Measurements from ENCODE around the gene ZBTB47. TPM values are rescaled to one million over a fixed set of nuclear protein-coding genes. Genes with fewer than 3 reads are reported as not detected.

Gene ZBTB47
- total and polyA plus RNA-seq, 2 donors (not counting 3 experiments of a cell fraction or from before 2014, with no cell fraction given): 10.6 to 14.5 TPM

- no peaks in the 10 kb centered on the region for H4K20me1 ChIP-seq (replicated peaks; ENCODE audit: control insufficient read depth, extremely low read depth, insufficient read depth, low read length)
- no peak overlapping the region for H2AFZ ChIP-seq (ENCODE audit: low read depth, low read length)
- intact Hi-C loops (cut with micrococcal nuclease) (no loop called here), dilution Hi-C loops (cut with MboI; ENCODE audit: extremely low pct_ligation_motif_present, low sequenced_read_pairs) (no loop called here)
- DNase-seq (ENCODE audit: low read depth, low spot score) (no peak), FAIRE-seq (no peak)
- H3K9me1 ChIP-seq (replicated peaks; ENCODE audit: control insufficient read depth, extremely low read depth, insufficient read depth, low read length): no peaks in the 10 kb centered on the region
- no peaks in the 10 kb centered on the region for H3K79me2 ChIP-seq (ENCODE audit: control insufficient read depth, insufficient read depth, low read length)
- BruUV-seq (replicated peaks): no TSS peak
- no peak overlapping the region for H3K27ac ChIP-seq (ENCODE audit: insufficient read depth, low read depth, low read length)
- POLR2A ChIA-PET: no interaction called here
- H3K9ac ChIP-seq (replicated peaks; ENCODE audit: extremely low read depth, insufficient read depth, low read length): no peak overlapping the region
- H3K4me3 ChIP-seq (replicated peaks in 1 of 3; ENCODE audit: insufficient read depth in 1 of 3, low read depth in 1 of 3, low read length in 3 of 3): no peak overlapping the region
- H3K27me3 ChIP-seq (ENCODE audit: control insufficient read depth in 2 of 2, insufficient read depth in 2 of 2, low read length in 2 of 2): peaks cover 17 to 28% of the 10 kb centered on the region in 2 experiments
- H3K36me3 ChIP-seq (ENCODE audit: control insufficient read depth in 2 of 2, extremely low read depth in 1 of 2, insufficient read depth in 2 of 2, low read length in 2 of 2): no peaks in the 10 kb centered on the region
- H3K4me1 ChIP-seq (ENCODE audit: control insufficient read depth, extremely low read depth, insufficient read depth, low read length): no peaks in the 10 kb centered on the region
- H3K4me2 ChIP-seq (ENCODE audit: insufficient read depth, low read length): no peak overlapping the region
- no peak for TF ChIP-seq GATA2 (IDR thresholded peaks at IDR 0.05; ENCODE audit: insufficient read depth, insufficient read length, low read depth, low read length)
- no peak for TF ChIP-seq MYC (IDR thresholded peaks at IDR 0.05; ENCODE audit: low read depth, low read length)
- no peak for TF ChIP-seq POLR2AphosphoS5 (IDR thresholded peaks at IDR 0.05; ENCODE audit: insufficient read depth, low read depth, low read length)
- no peak for TF ChIP-seq EZH2 (IDR thresholded peaks at IDR 0.05; ENCODE audit: borderline replicate concordance, low read depth, low read length, severe bottlenecking)
- TF ChIP-seq JUN (IDR thresholded peaks at IDR 0.05; ENCODE audit: borderline replicate concordance, insufficient read depth, insufficient read length, low read depth): no peak
- no peak for TF ChIP-seq MAX (IDR thresholded peaks at IDR 0.05; ENCODE audit: insufficient read depth, insufficient read length)
- no peak for TF ChIP-seq POLR2A (IDR thresholded peaks at IDR 0.05; ENCODE audit: low read depth, low read length)
- no peak for TF ChIP-seq CTCF (IDR thresholded peaks at IDR 0.05; ENCODE audit: extremely low read depth in 1 of 2, insufficient read depth in 1 of 2, low read depth in 1 of 2, low read length in 2 of 2)
- no peak for TF ChIP-seq FOS (IDR thresholded peaks at IDR 0.05; ENCODE audit: borderline replicate concordance, insufficient read depth, low read length)
- CTCF ChIA-PET: no interaction called here
- H3K9me3 ChIP-seq (replicated peaks; ENCODE audit: control insufficient read depth, insufficient read depth, low read length): no peaks in the 10 kb centered on the region
Measured at GRCh38 chr3:42680806-42681205, 27.3 kb downstream of the ZBTB47 start.
